Chondrocyte (in vitro differentiated cells): Measurements from ENCODE around the gene ITPR3. TPM values are rescaled to one million over a fixed set of nuclear protein-coding genes. Genes with fewer than 3 reads are reported as not detected.

ENCODE experiments used
- DNase-seq: peaks from one replicate; pipeline ENCODE4 v3.0.0; 2021; ENCODE audit warnings: mixed read lengths, low spot score
- H3K27ac Mint-ChIP-seq: one replicate; pipeline ENCODE4 v1.8.0; 2021; ENCODE audit warnings: mild to moderate bottlenecking, moderate library complexity, mixed read lengths; ENCODE audit not compliant: unreplicated experiment
- H3K27me3 Mint-ChIP-seq: 2 replicates; pipeline ENCODE4 v1.8.0; 2021; ENCODE audit warnings: low read depth, mixed read lengths
- H3K36me3 Mint-ChIP-seq: 2 replicates; pipeline ENCODE4 v1.8.0; 2021; ENCODE audit warnings: low read depth, mixed read lengths
- H3K4me1 Mint-ChIP-seq: 2 replicates; pipeline ENCODE4 v1.8.0; 2021; ENCODE audit warnings: low read depth, mild to moderate bottlenecking, mixed read lengths
- H3K4me3 Mint-ChIP-seq: one replicate; pipeline ENCODE4 v1.8.0; 2021; ENCODE audit warnings: mild to moderate bottlenecking, moderate library complexity, mixed read lengths; ENCODE audit not compliant: unreplicated experiment
- H3K9me3 Mint-ChIP-seq: 2 replicates; pipeline ENCODE4 v1.8.0; 2021; ENCODE audit warnings: low read depth, mixed read lengths
- total RNA-seq: library from RNA; stranded (reverse); gene quantifications from 3 replicates; pipeline ENCODE4 v1.2.1, GENCODE V29; 2021
- TF ChIP-seq, protein P1 (sequence below): fragments of 200-600 bp; sonication (generic); IDR thresholded peaks from 2 replicates; pipeline ENCODE4 v1.5.0; 2021; ENCODE audit warnings: antibody characterized with exemption, mild to moderate bottlenecking, moderate library complexity

The ITPR3 gene
- total RNA-seq, 1 donor from 2014 or later: 10.0 TPM

DNA sequence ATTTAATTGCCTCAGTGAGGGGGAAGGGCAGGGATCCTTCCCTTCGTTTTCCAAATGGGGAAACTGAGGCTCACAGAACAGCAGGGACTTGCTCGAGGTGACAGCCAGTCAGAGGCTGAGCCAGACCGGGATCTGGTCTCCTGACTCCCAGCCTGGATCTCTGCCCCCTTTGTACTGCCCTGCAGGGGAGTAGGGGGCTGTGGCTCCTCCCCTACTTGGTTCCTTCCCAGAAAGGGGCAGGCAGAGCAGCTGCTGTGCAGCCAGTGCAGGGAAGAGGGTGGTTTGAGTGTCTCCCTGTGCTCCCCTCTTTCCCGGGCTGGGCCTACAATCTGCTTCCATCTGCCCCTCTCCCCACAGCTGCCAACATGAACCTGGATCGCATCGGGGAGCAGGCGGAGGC lies 52.7 kb downstream of the ITPR3 start:
- no peaks in the 10 kb centered on the region for H3K27me3 Mint-ChIP-seq
- peaks cover 72% of the 10 kb centered on the region for H3K4me1 Mint-ChIP-seq
- no peak overlapping the region for H3K4me3 Mint-ChIP-seq
- H3K27ac Mint-ChIP-seq: peak overlapping the region; percentile 89
- H3K36me3 Mint-ChIP-seq: peaks cover 4% of the 10 kb centered on the region
- DNase-seq: no peak
- TF ChIP-seq, protein P1, sequence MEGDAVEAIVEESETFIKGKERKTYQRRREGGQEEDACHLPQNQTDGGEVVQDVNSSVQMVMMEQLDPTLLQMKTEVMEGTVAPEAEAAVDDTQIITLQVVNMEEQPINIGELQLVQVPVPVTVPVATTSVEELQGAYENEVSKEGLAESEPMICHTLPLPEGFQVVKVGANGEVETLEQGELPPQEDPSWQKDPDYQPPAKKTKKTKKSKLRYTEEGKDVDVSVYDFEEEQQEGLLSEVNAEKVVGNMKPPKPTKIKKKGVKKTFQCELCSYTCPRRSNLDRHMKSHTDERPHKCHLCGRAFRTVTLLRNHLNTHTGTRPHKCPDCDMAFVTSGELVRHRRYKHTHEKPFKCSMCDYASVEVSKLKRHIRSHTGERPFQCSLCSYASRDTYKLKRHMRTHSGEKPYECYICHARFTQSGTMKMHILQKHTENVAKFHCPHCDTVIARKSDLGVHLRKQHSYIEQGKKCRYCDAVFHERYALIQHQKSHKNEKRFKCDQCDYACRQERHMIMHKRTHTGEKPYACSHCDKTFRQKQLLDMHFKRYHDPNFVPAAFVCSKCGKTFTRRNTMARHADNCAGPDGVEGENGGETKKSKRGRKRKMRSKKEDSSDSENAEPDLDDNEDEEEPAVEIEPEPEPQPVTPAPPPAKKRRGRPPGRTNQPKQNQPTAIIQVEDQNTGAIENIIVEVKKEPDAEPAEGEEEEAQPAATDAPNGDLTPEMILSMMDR: no peak
- H3K9me3 Mint-ChIP-seq: no peaks in the 10 kb centered on the region

DNA sequence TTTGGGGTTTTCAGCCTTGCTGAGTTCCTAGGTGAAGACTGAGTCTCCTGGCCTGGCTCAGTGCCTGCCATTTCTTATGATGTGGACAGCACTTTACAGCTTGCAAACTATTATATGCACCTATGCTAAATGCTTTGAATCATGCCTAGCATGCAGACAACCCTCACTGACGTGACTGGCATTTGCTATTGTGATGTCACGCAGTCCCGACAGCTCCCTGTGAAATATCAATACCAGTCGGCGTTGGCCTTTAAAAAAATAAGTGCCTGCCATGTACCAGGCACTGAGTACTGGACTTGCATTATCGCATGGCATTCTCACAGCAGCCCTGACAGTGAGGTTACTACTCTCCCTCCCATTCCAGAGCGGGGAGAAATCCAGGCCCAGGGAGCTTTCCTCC lies 54.8 kb downstream of the ITPR3 start:
- Mint-ChIP-seq H3K4me3 (no peak overlapping the region), H3K27me3 (no peaks in the 10 kb centered on the region), H3K27ac (peak overlapping the region; percentile 88), H3K36me3 (peaks cover 6% of the 10 kb centered on the region), H3K4me1 (peaks cover 73% of the 10 kb centered on the region), H3K9me3 (no peaks in the 10 kb centered on the region)
- TF ChIP-seq, protein P1: no peak
- DNase-seq: no peak

DNA sequence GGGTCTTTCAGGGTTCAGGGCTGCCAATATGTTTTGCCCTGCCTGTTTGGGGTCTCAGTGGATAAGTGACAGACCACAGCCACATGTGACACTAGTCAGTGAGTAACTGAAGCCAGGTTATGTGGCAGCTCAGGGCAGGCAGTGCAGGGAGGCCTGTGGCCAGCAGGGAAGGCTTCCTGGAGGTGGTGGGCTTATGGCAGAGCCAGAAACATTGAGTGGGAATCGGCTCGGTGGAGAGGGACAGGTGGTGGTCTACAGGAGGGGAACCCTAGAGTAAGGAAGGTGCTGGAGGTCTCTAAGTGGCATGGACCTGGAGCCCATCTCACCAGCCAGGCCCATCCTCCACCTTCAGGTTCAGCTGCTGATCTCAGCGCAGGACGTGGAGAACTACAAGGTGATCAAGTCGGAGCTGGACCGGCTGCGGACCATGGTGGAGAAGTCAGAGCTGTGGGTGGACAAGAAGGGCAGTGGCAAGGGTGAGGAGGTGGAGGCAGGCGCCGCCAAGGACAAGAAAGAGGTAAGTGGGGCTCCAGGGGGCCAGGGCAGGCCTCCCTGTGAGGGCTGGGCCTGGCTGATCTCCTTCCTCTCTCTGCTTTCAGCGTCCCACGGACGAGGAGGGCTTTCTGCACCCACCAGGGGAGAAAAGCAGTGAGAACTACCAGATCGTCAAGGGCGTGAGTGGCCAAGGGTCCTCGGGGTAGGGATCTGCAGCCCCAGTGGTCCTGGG lies 55.5 kb downstream of the ITPR3 start:
- H3K27ac Mint-ChIP-seq: peak overlapping the region; percentile 88

DNA sequence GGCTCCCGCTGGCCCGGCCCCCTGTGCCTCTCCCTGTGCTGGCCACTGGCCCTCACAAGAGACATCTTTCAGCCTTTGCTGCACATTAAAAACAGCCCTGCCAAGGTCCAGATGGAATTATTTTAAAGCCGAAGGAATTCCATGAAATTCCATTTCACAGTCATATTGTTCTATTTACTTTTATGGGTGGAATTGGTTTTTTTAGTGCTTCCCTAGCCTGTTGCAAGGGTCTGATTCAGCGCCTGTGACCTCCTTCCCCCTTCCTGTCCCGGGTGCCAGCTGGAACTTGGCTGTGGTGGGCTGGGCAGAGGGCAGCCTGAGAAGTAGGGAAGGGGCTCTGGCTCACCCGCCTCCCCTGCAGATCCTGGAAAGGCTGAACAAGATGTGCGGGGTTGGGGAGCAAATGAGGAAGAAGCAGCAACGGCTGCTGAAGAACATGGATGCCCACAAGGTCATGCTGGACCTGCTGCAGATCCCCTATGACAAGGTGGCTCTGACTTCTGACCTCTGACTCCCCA lies 56.1 kb downstream of the ITPR3 start:
- no peak overlapping the region for H3K4me3 Mint-ChIP-seq
- H3K27me3 Mint-ChIP-seq: no peaks in the 10 kb centered on the region
- no peak for DNase-seq
- TF ChIP-seq, protein P1: no peak
- peaks cover 63% of the 10 kb centered on the region for H3K4me1 Mint-ChIP-seq
- H3K36me3 Mint-ChIP-seq: peaks cover 6% of the 10 kb centered on the region
- peak overlapping the region; percentile 88 for H3K27ac Mint-ChIP-seq
- no peaks in the 10 kb centered on the region for H3K9me3 Mint-ChIP-seq

More for the DNA sequence above, 55.5 kb downstream of the ITPR3 start:
- no peak overlapping the region for H3K4me3 Mint-ChIP-seq
- TF ChIP-seq, protein P1: no peak
- peaks cover 6% of the 10 kb centered on the region for H3K36me3 Mint-ChIP-seq
- DNase-seq: no peak
- H3K27me3 Mint-ChIP-seq: no peaks in the 10 kb centered on the region
- H3K9me3 Mint-ChIP-seq: no peaks in the 10 kb centered on the region
- H3K4me1 Mint-ChIP-seq: peaks cover 69% of the 10 kb centered on the region

DNA sequence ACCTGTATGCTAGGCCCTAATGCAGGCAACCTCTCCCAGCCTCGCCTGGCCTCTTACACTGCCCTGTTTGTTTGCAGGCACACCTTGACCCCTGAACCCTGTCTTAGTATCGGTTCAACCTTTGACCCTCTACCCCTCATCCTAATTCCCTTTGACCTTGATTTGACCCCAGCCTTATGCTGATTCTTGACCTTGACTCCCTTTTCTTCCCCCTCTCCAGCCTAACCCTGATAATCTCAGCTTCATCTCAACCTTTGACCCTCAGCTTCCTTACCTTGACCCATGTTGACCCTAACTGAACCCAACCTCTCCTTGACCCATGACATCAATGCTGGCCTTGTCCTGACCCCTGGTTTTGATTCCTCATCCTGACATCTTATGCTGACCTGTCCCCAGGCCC lies 56.6 kb downstream of the ITPR3 start:
- TF ChIP-seq, protein P1: no peak
- no peaks in the 10 kb centered on the region for H3K27me3 Mint-ChIP-seq
- H3K4me1 Mint-ChIP-seq: peaks cover 58% of the 10 kb centered on the region
- H3K27ac Mint-ChIP-seq: peak overlapping the region; percentile 82
- H3K9me3 Mint-ChIP-seq: no peaks in the 10 kb centered on the region
- DNase-seq: no peak
- peaks cover 6% of the 10 kb centered on the region for H3K36me3 Mint-ChIP-seq
- H3K4me3 Mint-ChIP-seq: no peak overlapping the region
